HL-60 (cell line): Measurements from ENCODE around the gene ARHGEF4.

Experiments used
- DNase-seq, 2 experiments: peaks; one replicate each; pipeline ENCODE4 v3.0.0-alpha.2; 2010 to 2020; ENCODE audit warnings: low read depth in 1 of 2, low spot score in 1 of 2
- H3K27ac ChIP-seq: fragments of 250-450 bp; sonication (Bioruptor Pico); replicated peaks from 2 replicates; pipeline ENCODE4 v1.5.1; 2020; ENCODE audit warnings: mild to moderate bottlenecking, moderate library complexity
- H3K27me3 ChIP-seq: fragments of 250-450 bp; sonication (Bioruptor Pico); 2 replicates; pipeline ENCODE4 v1.5.1; 2021; ENCODE audit warnings: mild to moderate bottlenecking, moderate library complexity; ENCODE audit not compliant: insufficient read depth, poor library complexity, severe bottlenecking
- H3K4me3 ChIP-seq: replicated peaks from 2 replicates; pipeline ENCODE4 v1.5.1; 2011; ENCODE audit warnings: mild to moderate bottlenecking, control low read depth, low read length; ENCODE audit not compliant: insufficient read depth
- CTCF ChIP-seq: IDR thresholded peaks from one replicate; pipeline ENCODE4 v1.5.1; 2011; ENCODE audit warnings: low read length, control low read depth, inconsistent platforms; ENCODE audit not compliant: insufficient read depth
- GABPA ChIP-seq: IDR thresholded peaks from 2 replicates; pipeline ENCODE4 v1.6.1; 2012; ENCODE audit warnings: low read depth
- POLR2AphosphoS5 ChIP-seq: IDR thresholded peaks from 2 replicates; pipeline ENCODE4 v1.6.1; 2012; ENCODE audit warnings: low read depth
- REST ChIP-seq: IDR thresholded peaks from 2 replicates; pipeline ENCODE4 v1.6.1; 2012; ENCODE audit warnings: low read depth; ENCODE audit not compliant: insufficient replicate concordance
- SPI1 ChIP-seq: IDR thresholded peaks from 2 replicates; pipeline ENCODE4 v1.6.1; 2012; ENCODE audit warnings: low read depth, mild to moderate bottlenecking, borderline replicate concordance

Gene ARHGEF4

DNA sequence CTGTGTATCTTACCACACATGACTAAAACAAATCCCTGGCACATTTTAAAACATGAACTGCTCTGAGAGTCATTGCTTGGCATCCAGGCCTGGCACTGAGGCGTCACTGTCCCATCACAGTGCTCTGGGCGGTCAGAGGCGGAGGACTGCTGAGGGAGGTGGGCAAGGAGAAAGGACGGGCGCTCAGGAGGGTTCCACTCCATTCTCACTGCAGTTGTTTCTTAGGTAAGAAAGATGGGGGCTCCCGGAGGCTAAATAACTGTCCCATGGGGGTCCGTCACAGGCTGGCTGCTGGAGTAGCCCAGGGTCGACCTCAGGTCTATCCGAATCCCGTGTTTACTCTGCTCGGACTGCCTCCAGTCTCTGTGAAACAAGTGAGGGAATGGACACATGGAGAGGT is 139.0 kb downstream of the ARHGEF4 start:
- Histone ChIP-seq H3K27ac (no peak overlapping the region), H3K27me3 (no peaks in the 10 kb centered on the region), H3K4me3 (no peak overlapping the region)
- TF ChIP-seq CTCF (no peak), SPI1 (no peak), GABPA (no peak), REST (no peak), POLR2AphosphoS5 (no peak)
- no peak for DNase-seq

DNA sequence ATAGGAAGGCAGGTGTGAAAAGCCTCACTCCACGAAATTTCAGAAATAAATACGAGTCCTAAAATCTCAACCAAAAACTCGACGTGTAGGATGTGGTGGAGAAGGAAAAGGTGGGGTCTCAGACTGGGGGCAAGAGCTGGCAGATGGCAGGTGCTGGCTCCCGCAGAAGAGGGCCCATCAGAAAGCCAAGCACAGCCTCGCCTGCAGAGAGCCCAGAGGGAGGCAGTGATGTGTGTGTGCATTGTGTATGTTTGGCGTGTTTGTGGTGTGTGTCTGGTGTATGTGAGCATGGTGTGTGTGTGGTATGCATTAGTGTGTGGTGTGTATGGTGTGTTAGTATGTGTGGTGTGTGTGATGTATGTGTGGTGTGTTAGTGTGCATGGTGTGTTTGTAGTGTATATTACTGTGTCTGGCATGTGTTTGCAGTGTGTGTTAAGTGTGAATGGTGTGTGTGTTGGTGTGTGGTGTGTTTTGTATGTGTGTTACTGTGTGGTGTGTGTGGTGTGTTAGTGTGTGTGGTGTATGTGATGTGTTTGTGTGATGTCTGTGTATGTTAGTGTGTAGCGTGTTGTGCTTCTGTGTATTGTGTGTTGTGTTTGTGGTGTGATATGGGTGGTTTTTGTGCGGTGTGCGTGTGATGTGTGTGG is 140.0 kb downstream of the ARHGEF4 start:
- H3K27ac ChIP-seq, result no peak overlapping the region
- H3K27me3 ChIP-seq, result no peaks in the 10 kb centered on the region
- no peak overlapping the region for H3K4me3 ChIP-seq
- TF ChIP-seq REST (no peak), SPI1 (no peak), GABPA (no peak), CTCF (no peak), POLR2AphosphoS5 (no peak)
- no peak for DNase-seq

DNA sequence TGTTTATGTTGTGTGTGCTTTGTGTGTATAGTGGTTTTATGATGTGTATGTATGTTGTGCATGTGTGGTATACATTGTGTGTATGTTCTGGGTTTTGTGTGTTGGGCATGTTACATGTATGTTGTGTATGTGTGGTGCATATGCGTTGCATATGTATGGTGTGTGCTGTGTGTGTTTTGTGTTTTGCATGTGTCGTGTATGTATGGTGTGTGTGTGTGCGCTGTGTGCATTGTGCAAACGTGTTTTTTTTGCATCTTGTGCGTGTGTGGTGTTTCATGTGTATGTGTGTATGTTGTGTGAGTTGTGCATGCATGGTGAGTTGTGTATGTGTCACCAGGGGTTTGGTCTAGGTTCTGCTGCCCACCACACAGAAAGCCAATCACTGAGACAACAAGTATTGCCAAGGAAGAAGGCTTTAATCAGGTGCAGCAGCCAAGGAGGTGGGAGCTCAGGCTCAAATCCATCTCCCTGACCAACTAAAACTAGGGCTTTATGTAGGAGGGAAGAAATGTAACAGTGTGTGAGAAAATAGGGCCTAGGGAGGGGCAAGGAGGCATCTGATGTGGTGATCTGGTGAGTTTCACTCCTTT is 140.8 kb downstream of the ARHGEF4 start:
- no peaks in the 10 kb centered on the region for H3K27me3 ChIP-seq
- no peak overlapping the region for H3K27ac ChIP-seq
- TF ChIP-seq GABPA, result no peak
- no peak for TF ChIP-seq POLR2AphosphoS5
- no peak for TF ChIP-seq REST
- TF ChIP-seq SPI1, result no peak
- TF ChIP-seq CTCF, result no peak
- DNase-seq, result no peak
- no peak overlapping the region for H3K4me3 ChIP-seq
